GM12875 (cell line): Measurements from ENCODE around the gene C7.

Experiments
- H3K4me3 ChIP-seq: one replicate; pipeline ENCODE4 v1.5.1; 2011; ENCODE audit warnings: low read depth, low read length, control low read depth
- CTCF ChIP-seq: IDR thresholded peaks from 2 replicates; pipeline ENCODE4 v1.5.1; 2011; ENCODE audit warnings: low read depth, mild to moderate bottlenecking, control low read depth, inconsistent platforms, low read length, moderate library complexity, borderline replicate concordance; ENCODE audit not compliant: insufficient read depth

The C7 gene

GRCh38 chr5:40928886-40929448 is 19.7 kb downstream of the C7 start:
- H3K4me3 ChIP-seq = no peak overlapping the region
- TF ChIP-seq CTCF = no peak

DNA sequence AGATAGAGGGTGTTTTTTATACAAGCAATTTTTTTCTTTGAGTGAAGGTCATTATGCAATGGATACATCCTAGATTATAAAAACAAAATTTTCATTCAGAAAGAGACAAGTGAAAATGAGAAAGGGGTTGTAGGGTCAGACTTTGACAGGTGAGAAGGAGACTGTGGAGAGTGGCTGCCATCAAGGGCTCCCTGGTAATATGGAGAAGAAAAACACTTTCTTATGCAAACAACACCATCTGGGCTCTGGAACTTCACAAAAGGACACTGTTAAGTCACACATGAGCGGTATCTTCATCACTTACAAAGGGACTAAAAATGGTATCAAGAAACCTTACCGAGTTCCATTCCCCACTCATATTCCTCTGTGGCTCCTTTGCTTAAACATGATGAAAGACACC is 23.5 kb downstream of the C7 start:
- no peak for TF ChIP-seq CTCF

GRCh38 chr5:40937075-40937474 is 27.8 kb downstream of the C7 start:
- no peak overlapping the region for H3K4me3 ChIP-seq
- no peak for TF ChIP-seq CTCF

More for the DNA sequence above, 23.5 kb downstream of the C7 start:
- H3K4me3 ChIP-seq = no peak overlapping the region

GRCh38 chr5:40939753-40940152 is 30.5 kb downstream of the C7 start:
- no peak for TF ChIP-seq CTCF
- no peak overlapping the region for H3K4me3 ChIP-seq

- no peak for TF ChIP-seq CTCF
- H3K4me3 ChIP-seq = no peak overlapping the region
These were observed 35.8 kb downstream of the C7 start for GRCh38 chr5:40945111-40945510.

- no peak overlapping the region for H3K4me3 ChIP-seq
- TF ChIP-seq CTCF = no peak
These were observed 46.0 kb downstream of the C7 start for GRCh38 chr5:40955313-40955712.

DNA sequence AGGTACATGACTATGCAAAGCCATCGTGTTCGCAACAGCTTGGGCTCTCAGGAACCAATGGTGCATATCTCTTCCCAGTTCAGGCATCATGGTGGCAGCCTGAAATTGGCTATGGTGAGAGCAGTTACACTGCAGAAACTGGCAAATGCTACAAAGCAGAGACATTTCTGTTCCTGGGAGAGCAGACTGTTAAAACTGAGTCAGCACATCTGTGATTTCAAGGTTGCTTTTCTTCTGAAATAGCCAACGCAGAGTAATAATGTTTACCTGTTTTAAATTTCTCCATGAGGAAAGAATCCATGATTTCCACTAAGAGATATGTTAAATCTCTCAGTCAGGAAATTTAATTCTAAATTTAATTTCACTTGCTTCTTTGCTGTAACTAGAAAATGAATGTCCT is 47.8 kb downstream of the C7 start:
- H3K4me3 ChIP-seq = no peak overlapping the region
- TF ChIP-seq CTCF = no peak
